Suprapubic skin (tissue), 4 donors: Measurements from ENCODE around the gene SFMBT1. TPM values are rescaled to one million over a fixed set of nuclear protein-coding genes. Genes with fewer than 3 reads are reported as not detected.

ENCODE experiments used
- DNase-seq, 2 donors: peaks; one replicate each; pipeline ENCODE4 v3.0.0-alpha.2; 2019; ENCODE audit warnings: low spot score in 2 of 2
- H3K27ac ChIP-seq: fragments of 200-600 bp; sonication (generic); one replicate; pipeline ENCODE4 v1.5.1; 2019
- H3K27me3 ChIP-seq: fragments of 200-600 bp; sonication (generic); one replicate; pipeline ENCODE4 v1.5.1; 2019
- H3K36me3 ChIP-seq: fragments of 200-600 bp; sonication (generic); one replicate; pipeline ENCODE4 v1.5.1; 2019
- H3K4me1 ChIP-seq: fragments of 200-600 bp; sonication (generic); one replicate; pipeline ENCODE4 v1.5.1; 2019
- H3K4me3 ChIP-seq: fragments of 200-600 bp; sonication (generic); one replicate; pipeline ENCODE4 v1.5.1; 2019; ENCODE audit warnings: mild to moderate bottlenecking
- H3K9me3 ChIP-seq: fragments of 200-600 bp; sonication (generic); one replicate; pipeline ENCODE4 v1.5.1; 2019
- CTCF ChIP-seq, 2 donors: fragments of 200-600 bp in 1 of 2; fragments of 450-650 bp in 1 of 2; sonication (generic) in 1 of 2; IDR thresholded peaks; one replicate each; pipeline ENCODE4 v1.5.1; 2016 to 2019; ENCODE audit warnings: antibody characterized with exemption in 2 of 2, mild to moderate bottlenecking in 1 of 2, moderate library complexity in 1 of 2
- EP300 ChIP-seq: sonication (generic); formaldehyde crosslinking; IDR thresholded peaks from one replicate; pipeline ENCODE4 v1.6.1; 2017; ENCODE audit warnings: antibody characterized with exemption
- POLR2A ChIP-seq, 2 donors: fragments of 450-650 bp; IDR thresholded peaks; one replicate each; pipeline ENCODE4 v1.6.1; 2017; ENCODE audit warnings: antibody characterized with exemption in 2 of 2, mild to moderate bottlenecking in 2 of 2, moderate library complexity in 2 of 2
- POLR2AphosphoS5 ChIP-seq, 3 donors: sonication (generic); formaldehyde crosslinking; IDR thresholded peaks; one replicate each; pipeline ENCODE4 v1.6.1; 2017; ENCODE audit warnings: antibody characterized with exemption in 3 of 3
- WGBS: methylation state at CpG from one replicate; pipeline ENCODE4 v1.1.5; 2018; 5-methylcytosine and 5-hydroxymethylcytosine counted together
- total RNA-seq, 4 donors: library from RNA; depleted of rRNA; stranded (reverse); fragments of >200 nt; gene quantifications; one replicate each; pipeline ENCODE4 v1.1.0, GENCODE V29; 2016

Gene SFMBT1
- total RNA-seq, 4 donors from 2014 or later, result 9.7 to 25.5 (median 13.1) TPM

GRCh38 chr3:53072653-53073552, 27.0 kb upstream of the SFMBT1 start:
- TF ChIP-seq EP300 (no peak), CTCF (IDR thresholded peaks at IDR 0.05) (peak; percentile 83 to 92)
- peaks cover 13% of the 10 kb centered on the region for H3K4me1 ChIP-seq
- no peaks in the 10 kb centered on the region for H3K27me3 ChIP-seq
- WGBS, result 7% methylated on average over 16 of the region's 32 CpGs
- DNase-seq, result peak; percentile 91 to 93
- H3K4me3 ChIP-seq, result peak overlapping the region; percentile 62
- peak overlapping the region; percentile 39 for H3K27ac ChIP-seq
- no peaks in the 10 kb centered on the region for H3K9me3 ChIP-seq
- H3K36me3 ChIP-seq, result no peaks in the 10 kb centered on the region

GRCh38 chr3:53071882-53072431, 26.1 kb upstream of the SFMBT1 start:
- TF ChIP-seq POLR2AphosphoS5 (IDR thresholded peaks at IDR 0.05) (no peak), CTCF (IDR thresholded peaks at IDR 0.05) (no peak), EP300 (no peak), POLR2A (IDR thresholded peaks at IDR 0.05) (no peak)
- no peaks in the 10 kb centered on the region for H3K9me3 ChIP-seq
- H3K4me1 ChIP-seq, result peaks cover 13% of the 10 kb centered on the region
- no peak overlapping the region for H3K27ac ChIP-seq
- DNase-seq, result peak in 1 of 2 donors; percentile 73
- peak overlapping the region; percentile 62 for H3K4me3 ChIP-seq
- WGBS, result 94% methylated on average over 8 of the region's 11 CpGs
- no peaks in the 10 kb centered on the region for H3K27me3 ChIP-seq
- no peaks in the 10 kb centered on the region for H3K36me3 ChIP-seq

- no peaks in the 10 kb centered on the region for H3K27me3 ChIP-seq
- TF ChIP-seq EP300 (no peak), CTCF (IDR thresholded peaks at IDR 0.05) (no peak), POLR2A (IDR thresholded peaks at IDR 0.05) (no peak), POLR2AphosphoS5 (IDR thresholded peaks at IDR 0.05) (no peak)
- peaks cover 13% of the 10 kb centered on the region for H3K4me1 ChIP-seq
- no peak overlapping the region for H3K4me3 ChIP-seq
- no peak overlapping the region for H3K27ac ChIP-seq
- peak; percentile 6 to 40 for DNase-seq
- 59% methylated on average over 3 of the region's 4 CpGs for WGBS
- no peaks in the 10 kb centered on the region for H3K36me3 ChIP-seq
- H3K9me3 ChIP-seq, result no peaks in the 10 kb centered on the region
These were observed 23.7 kb upstream of the SFMBT1 start for GRCh38 chr3:53069422-53070068.

GRCh38 chr3:53068176-53068575, 22.3 kb upstream of the SFMBT1 start:
- Histone ChIP-seq H3K4me3 (no peak overlapping the region), H3K27me3 (no peaks in the 10 kb centered on the region), H3K9me3 (no peaks in the 10 kb centered on the region), H3K27ac (no peak overlapping the region), H3K36me3 (no peaks in the 10 kb centered on the region), H3K4me1 (peaks cover 7% of the 10 kb centered on the region)
- DNase-seq, result peak in 1 of 2 donors; percentile 26
- no CpG with 5 or more reads among the region's 3 CpGs for WGBS
- no peak for TF ChIP-seq CTCF (IDR thresholded peaks at IDR 0.05)
- no peak for TF ChIP-seq EP300
- no peak for TF ChIP-seq POLR2AphosphoS5 (IDR thresholded peaks at IDR 0.05)
- TF ChIP-seq POLR2A (IDR thresholded peaks at IDR 0.05), result no peak

- Histone ChIP-seq H3K4me1 (peaks cover 7% of the 10 kb centered on the region), H3K9me3 (no peaks in the 10 kb centered on the region), H3K36me3 (no peaks in the 10 kb centered on the region), H3K4me3 (no peak overlapping the region), H3K27me3 (no peaks in the 10 kb centered on the region), H3K27ac (no peak overlapping the region)
- DNase-seq, result peak in 1 of 2 donors; percentile 18
- TF ChIP-seq CTCF (IDR thresholded peaks at IDR 0.05) (no peak), EP300 (no peak), POLR2AphosphoS5 (IDR thresholded peaks at IDR 0.05) (no peak), POLR2A (IDR thresholded peaks at IDR 0.05) (no peak)
- WGBS, result 48% methylated on average over 3 of the region's 3 CpGs
These were observed 21.7 kb upstream of the SFMBT1 start for GRCh38 chr3:53067567-53067966.
